Globus pallidus (tissue), 1 donor: ENCODE results near the gene FREM1.

Source experiments
- DNase-seq: peaks from one replicate; pipeline ENCODE4 v3.0.0-alpha.2; 2015; ENCODE audit warnings: low spot score

Gene FREM1

DNA sequence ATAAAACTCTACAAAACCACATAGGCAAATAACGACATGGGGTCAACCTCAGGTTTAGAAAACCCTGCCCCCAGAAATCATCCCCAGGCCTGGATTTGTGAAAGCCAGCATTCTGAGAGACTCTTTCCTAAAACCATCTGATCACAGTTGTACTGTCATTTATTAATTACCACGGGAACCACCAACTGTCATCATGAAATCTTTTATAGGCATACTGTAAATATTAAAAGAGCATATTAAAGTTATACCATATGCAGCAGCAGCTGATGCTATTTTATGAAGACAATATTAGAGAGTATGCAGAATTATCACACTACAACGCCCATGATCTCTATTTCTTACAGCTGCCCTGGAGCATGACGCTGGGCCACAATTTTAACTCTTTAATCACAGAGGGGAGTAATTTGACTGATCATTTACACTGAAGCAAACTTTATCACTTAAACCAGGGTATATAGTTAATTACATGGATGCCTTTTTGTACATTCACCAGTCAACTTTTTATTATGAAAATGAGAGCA is 208.0 kb downstream of the FREM1 start:
- no peak for DNase-seq

DNA sequence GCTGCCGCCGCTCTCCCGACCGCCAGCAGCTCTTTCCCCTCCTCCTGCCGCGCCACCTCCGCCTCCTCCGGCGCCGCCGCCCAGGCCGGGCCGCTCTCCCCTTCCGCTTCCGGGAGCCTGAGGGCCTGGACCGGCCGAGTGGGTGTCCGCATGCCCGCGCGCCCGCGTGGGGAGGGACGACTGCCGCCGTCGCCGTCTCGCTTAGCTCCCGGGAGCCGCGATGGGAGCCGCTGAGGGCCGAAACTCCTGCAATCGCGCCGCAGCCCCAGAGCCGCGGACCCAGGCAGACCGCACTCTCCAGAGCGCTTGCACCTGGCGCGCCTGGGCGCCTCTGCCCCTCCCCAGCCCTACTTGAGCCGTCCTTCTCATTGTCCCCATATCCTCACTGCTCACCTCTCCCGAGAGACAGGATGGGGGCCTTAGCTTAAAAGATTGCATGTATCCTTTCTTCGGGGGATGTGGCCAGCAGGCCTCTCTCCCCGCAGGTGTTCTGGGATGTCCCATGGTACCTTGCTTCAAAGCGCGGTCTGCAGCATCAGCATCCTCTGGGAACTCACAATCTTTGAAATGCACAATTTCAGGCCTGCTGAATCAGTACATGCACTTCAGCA is 216.9 kb downstream of the FREM1 start, which contains the start of gene ZDHHC21:
Gene ZDHHC21, minus strand, starts transcription at position 182 of the 611 bp plus-strand sequence. CDS start 19,092 bp downstream, outside the sequence.
- peak; percentile 65 for DNase-seq

DNA sequence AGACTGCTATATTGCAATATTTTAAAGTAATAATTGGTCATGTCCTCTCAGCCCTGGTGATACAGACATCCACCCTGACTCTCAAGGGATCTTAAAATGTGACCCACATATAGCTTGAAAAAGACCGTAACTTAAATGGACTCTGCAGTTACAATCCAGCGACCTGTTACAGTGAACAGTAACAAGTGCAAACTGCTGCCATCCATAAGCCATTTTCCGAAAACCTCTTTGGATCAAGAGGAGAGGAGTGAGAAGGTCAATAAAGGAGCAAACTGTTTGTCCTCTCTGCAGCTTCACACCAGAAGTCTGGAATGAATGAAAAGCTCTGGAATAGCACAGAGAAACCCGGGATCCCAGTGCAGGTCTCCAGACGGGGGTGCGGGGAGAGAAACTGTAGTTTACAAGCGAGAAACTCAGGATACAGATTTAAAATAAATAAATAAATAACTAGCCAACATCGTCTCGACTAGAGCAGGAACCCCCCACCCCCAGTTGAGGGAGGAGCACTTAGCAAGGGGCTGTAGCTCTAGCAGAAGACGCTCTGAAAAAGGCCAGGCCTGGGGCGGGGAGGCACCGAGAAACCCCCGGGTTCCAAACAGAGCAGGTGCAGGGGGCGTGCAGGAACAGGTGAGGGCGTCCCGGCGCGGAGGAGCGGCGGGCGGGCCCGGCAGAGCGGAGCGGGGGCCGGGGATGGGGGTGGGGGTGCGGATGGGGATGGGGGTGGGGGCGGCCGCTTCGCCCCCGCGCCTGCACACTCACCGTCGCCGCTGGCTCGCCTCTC is 217.6 kb downstream of the FREM1 start:
- peak; percentile 16 for DNase-seq

DNA sequence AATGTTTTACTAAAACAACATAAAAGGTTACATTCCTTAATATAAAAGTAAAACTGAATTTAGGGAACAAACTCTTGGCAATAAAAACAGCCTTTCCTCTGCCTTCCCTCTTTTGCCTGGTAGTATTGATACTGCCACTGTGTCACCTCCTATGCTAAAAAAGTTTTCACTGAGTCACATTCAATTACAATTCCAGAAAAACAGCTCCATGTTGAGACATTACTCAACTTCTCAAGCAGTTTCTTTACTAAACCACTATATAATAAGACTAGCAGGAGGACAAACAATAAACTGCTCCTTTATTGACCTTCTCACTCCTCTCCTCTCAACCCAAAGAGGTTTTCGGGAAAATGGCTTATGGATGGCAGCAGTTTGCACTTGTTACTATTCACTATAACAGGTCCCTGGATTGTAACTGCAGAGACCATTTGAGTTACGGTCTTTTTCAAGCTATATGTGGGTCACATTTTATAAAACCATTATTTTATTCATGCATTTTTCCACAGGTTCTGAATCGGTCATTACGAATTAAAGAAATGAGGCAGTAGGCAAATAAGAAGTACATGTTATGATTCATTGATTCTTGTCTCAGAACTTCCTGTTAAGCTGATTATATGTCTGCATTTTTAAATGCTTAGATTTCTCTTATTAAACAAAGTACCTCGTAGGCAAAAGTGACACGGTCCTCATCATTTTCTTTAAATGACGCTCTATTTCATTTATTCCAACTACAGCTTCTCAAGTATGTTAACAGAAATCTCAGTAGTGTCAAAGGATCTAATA is 219.1 kb downstream of the FREM1 start:
- DNase-seq: no peak

DNA sequence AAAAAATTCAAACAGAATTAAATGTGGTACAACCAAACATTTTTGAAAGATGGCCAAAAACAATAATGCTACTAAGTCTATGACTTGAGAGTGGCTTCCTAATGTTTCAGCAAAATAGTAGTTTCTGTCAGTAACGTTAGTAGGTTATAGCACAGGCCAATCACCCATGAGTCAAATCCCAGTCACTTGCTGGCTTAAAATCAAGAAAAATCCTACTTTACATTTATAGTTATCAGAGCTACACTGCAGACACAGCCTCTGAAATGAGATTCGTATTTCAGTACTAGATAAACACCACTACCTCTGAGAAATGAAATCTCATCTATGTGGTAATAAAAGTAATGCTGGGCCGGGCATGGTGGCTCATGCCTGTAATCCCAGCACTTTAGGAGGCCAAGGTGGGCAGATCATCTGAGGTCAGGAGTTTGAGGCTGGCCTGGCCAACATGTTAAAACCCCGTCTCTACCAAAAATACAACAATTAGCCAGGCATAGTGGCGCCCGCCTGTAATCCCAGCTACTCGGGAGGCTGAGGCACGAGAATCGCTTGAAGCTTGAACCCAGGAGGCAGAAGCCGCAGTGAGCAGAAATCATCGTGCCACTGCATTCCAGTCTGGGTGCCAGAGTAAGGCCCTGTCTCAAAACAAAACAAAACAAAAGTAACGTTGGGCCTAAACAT is 223.0 kb downstream of the FREM1 start:
- no peak for DNase-seq

DNA sequence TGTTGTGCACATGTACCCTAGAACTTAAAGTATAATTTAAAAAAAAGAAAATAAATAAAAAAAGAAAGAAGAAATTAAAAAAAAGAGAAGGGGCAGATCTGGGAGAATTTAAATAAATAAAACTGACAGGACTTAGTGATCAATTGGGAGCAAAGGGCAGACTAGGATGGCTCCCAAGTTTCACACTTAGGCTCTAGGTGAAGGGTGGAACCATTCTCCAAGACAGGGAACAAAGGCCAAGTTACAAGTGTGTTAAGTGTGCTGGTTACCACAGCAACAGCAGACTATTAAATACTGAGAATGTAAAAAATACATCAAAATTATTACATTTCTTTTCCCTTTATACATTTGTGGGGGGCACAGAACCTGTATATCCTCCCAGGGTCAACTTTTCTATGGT is 224.1 kb downstream of the FREM1 start:
- DNase-seq: no peak
